Measurements from ENCODE around the gene CBFA2T2.
A peak's percentile ranks its signal among the peaks of the same experiment; 100 is the strongest.
"Not testable (repeated sequence)": the region's sequence is repeated elsewhere in the genome, so short reads cannot be mapped to it uniquely, and the experiment has no call there.

CBFA2T2 gene

DNA sequence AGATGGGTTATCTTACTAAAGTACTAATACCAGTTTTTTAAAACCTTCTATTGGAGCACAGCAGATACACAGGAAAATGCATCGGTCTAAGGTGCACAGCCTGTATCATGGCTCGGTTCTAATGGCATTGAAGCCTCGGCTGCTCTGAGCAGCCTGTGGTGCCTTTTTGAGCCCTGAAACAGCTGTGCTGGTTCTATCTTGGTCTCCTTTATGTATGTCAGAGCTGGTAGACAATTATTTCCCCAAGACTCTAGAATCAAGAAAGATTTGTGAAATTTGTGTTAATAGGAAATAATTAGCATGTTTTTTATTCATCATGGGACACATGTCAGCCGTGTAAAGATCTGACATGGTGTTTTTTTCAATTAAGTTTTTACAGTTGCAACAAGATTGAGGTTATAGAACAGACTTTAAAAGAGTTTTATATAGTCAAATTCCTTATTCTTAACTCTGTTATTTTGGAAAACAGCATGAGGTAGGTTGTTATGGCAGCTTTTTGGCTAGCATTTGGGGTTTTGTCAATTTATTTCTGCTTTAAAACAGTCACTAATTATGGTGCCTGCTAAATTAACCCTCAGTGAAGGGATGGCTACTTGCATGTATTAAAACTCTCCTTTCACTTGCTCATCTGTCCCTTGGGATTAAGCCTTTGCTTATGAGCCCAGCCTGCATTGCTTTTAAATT, 132.0 kb downstream of the CBFA2T2 start:
- no peak overlapping the region for H3K4me3 Mint-ChIP-seq
- H3K9me3 Mint-ChIP-seq, result no peaks in the 10 kb centered on the region
- H3K36me3 Mint-ChIP-seq (ENCODE audit: low read depth), result peaks cover 21% of the 10 kb centered on the region
- no peaks in the 10 kb centered on the region for H3K27me3 Mint-ChIP-seq (ENCODE audit: low read depth)
- H3K4me1 Mint-ChIP-seq (ENCODE audit: low read depth), result peaks cover 6% of the 10 kb centered on the region
- H3K27ac Mint-ChIP-seq, result no peak overlapping the region

DNA sequence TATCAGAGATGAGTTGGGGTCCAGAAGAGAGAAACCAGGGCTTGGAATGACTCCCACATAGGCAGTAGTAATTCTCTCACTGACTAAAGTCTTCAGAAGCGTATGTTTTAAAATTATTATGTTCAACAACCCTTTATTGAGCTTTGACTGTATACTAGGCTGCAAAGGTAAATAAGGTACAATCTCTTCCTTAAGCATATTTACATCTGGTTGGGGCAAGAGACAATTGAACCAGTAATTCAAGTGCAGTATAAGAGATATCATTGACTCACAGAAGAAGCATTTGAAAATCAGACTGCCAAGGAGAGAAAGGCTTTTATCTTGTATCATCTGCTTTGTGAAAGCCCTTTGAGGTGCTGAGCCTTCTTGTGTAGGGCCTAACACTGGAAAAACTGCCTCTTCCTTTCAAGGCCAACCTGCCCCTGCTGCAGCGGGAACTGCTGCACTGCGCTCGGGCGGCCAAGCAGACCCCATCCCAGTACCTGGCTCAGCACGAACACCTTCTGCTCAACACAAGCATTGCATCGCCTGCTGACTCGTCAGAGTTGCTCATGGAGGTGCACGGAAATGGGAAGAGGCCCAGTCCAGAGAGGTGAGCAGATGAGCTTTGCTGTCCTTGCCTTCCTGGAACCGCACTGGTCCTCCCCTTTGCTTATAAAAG, 132.9 kb downstream of the CBFA2T2 start:
- H3K4me1 Mint-ChIP-seq (ENCODE audit: low read depth), result peaks cover 6% of the 10 kb centered on the region
- H3K9me3 Mint-ChIP-seq, result no peaks in the 10 kb centered on the region
- no peak overlapping the region for H3K4me3 Mint-ChIP-seq

DNA sequence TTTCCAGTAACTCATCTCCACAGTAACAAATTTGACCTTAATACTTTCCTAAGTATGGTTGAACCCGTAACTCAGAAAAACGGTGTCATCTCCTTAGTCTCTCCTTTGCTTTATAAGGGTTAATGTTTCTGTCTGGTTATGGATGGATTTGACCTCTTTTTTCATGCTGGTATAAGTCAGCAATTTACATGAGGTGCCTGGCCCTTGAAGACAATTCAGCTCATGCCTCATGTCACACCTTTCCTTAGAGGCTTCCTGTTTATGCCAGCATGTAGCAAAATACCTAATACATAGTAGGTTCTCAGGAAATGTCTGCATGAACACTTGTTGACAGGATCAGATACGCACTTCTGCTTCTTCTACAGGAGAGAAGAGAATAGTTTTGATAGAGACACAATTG, 134.5 kb downstream of the CBFA2T2 start:
- Mint-ChIP-seq H3K36me3 (ENCODE audit: low read depth) (peaks cover 22% of the 10 kb centered on the region), H3K4me1 (ENCODE audit: low read depth) (peaks cover 6% of the 10 kb centered on the region), H3K27me3 (ENCODE audit: low read depth) (no peaks in the 10 kb centered on the region), H3K4me3 (no peak overlapping the region), H3K9me3 (no peaks in the 10 kb centered on the region), H3K27ac (peak overlapping the region; percentile 34)

More for the DNA sequence above, 132.9 kb downstream of the CBFA2T2 start:
- peaks cover 19% of the 10 kb centered on the region for H3K36me3 Mint-ChIP-seq (ENCODE audit: low read depth)
- no peak overlapping the region for H3K27ac Mint-ChIP-seq
- no peaks in the 10 kb centered on the region for H3K27me3 Mint-ChIP-seq (ENCODE audit: low read depth)

DNA sequence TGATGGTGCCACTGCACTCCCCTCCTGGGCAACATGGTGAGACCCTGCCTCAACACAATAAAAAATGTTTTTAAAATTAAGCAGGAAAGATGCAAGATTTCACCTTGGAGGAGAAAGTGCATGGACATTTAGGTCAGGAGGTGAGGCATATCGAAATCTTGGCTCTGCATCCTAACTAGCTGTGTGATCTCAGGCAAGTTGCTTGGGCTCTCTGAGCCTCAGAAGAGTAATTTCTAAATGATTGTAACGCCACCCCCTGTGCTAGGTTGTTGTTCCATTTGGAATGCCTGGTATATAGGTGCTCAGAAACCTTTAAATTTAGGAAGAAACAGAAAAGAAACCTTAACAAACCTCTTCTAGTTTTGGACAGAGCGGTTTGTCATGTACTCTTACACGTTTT, 136.3 kb downstream of the CBFA2T2 start:
- H3K4me3 Mint-ChIP-seq, result no peak overlapping the region
- H3K36me3 Mint-ChIP-seq (ENCODE audit: low read depth), result peaks cover 33% of the 10 kb centered on the region
- H3K4me1 Mint-ChIP-seq (ENCODE audit: low read depth), result peaks cover 6% of the 10 kb centered on the region
- H3K27ac Mint-ChIP-seq, result no peak overlapping the region
- no peaks in the 10 kb centered on the region for H3K9me3 Mint-ChIP-seq
- H3K27me3 Mint-ChIP-seq (ENCODE audit: low read depth), result no peaks in the 10 kb centered on the region

DNA sequence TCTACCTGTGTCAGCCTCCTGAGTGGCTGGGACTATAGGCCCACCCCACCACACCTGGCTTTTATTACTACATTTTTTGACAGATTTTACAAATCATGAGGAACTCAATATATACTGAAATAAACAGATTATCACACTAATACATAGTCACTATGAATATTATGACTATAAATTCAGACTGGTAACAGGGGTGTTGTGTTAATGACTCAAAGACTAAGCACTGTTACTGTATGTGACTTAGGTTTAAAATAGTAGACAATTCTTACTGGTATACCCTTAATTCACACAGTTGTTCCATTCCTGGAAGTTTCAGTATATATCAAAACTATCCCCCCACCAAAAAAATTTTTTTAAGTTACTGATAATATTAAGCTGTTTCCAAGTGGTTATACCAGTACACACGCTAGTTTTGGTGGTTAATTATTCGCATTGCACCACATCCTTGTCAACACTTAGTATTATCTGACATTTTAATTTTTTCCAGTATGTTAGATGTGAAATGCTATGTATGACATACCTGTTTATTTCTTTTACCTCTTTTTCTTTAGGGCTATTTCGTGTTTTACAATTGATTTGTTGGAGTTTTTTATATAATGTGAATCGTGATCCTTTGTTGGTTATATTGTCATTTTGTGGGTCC, 137.8 kb downstream of the CBFA2T2 start:
- Mint-ChIP-seq H3K36me3 (ENCODE audit: low read depth) (peaks cover 34% of the 10 kb centered on the region), H3K27ac (no peak overlapping the region), H3K9me3 (no peaks in the 10 kb centered on the region), H3K4me1 (ENCODE audit: low read depth) (peaks cover 6% of the 10 kb centered on the region), H3K4me3 (no peak overlapping the region), H3K27me3 (ENCODE audit: low read depth) (no peaks in the 10 kb centered on the region)

DNA sequence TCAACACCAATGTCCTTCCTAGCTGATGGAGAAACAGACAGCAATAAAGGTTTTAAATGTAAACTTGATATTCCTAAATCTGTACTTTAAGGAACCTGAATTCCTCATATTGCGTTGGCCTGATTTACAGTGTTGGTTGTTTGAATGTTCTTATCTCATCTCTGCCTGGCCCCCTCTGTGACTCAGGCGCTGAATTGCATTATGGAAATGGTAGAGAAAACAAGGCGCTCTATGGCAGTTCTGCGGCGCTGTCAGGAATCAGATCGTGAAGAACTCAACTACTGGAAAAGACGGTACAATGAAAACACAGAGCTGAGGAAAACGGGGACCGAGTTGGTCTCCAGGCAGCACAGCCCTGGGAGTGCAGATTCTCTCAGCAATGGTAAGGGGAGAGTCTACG, 139.6 kb downstream of the CBFA2T2 start:
- no peak overlapping the region for H3K4me3 Mint-ChIP-seq
- peaks cover 26% of the 10 kb centered on the region for H3K36me3 Mint-ChIP-seq (ENCODE audit: low read depth)
- no peak overlapping the region for H3K27ac Mint-ChIP-seq
- peaks cover 9% of the 10 kb centered on the region for H3K4me1 Mint-ChIP-seq (ENCODE audit: low read depth)
- no peaks in the 10 kb centered on the region for H3K9me3 Mint-ChIP-seq
- no peaks in the 10 kb centered on the region for H3K27me3 Mint-ChIP-seq (ENCODE audit: low read depth)

DNA sequence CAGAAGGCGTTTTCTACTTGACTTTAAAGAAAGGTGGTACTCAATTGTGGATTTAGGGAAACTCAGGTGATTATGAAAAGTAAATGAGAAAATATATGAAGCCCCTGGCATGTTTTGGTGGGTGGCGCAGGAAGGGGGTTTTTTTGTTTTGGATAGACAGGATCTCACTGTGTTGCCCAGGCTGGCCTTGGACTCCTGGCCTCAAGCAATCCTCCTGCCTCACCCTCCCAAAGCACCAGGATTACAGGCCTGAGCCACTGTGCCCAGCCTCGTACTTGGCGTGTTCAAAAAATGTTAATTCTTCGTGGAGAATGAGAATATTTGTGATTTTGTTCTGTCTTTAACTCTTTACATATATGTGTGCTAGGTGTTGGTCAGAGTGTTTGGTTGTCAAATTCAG, 140.1 kb downstream of the CBFA2T2 start:
- no peaks in the 10 kb centered on the region for H3K9me3 Mint-ChIP-seq
- no peak overlapping the region for H3K27ac Mint-ChIP-seq
- H3K27me3 Mint-ChIP-seq (ENCODE audit: low read depth), result no peaks in the 10 kb centered on the region
- peaks cover 6% of the 10 kb centered on the region for H3K4me1 Mint-ChIP-seq (ENCODE audit: low read depth)
- peaks cover 26% of the 10 kb centered on the region for H3K36me3 Mint-ChIP-seq (ENCODE audit: low read depth)
- H3K4me3 Mint-ChIP-seq, result no peak overlapping the region

DNA sequence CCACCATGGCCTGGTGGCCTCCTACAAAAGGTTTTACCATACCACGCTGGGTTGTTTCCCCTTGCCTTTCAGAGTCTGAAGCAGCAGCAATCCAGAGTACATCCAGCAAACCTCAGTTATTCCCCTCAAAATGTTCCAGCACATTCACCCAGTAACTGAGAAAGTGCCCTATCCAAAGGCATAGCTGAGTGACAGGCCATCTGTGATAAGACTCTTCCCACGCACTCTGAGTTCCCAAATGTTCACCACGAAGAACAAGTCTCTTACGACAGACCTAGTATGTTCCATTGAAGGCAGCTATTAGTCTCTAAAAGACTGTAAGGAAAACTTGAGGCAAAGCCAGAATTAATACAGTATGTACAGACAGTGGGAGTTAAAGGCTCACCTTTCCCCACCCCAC, 140.6 kb downstream of the CBFA2T2 start:
- H3K27me3 Mint-ChIP-seq (ENCODE audit: low read depth), result no peaks in the 10 kb centered on the region
- H3K36me3 Mint-ChIP-seq (ENCODE audit: low read depth), result peaks cover 20% of the 10 kb centered on the region
- H3K27ac Mint-ChIP-seq, result no peak overlapping the region
- no peaks in the 10 kb centered on the region for H3K9me3 Mint-ChIP-seq
- H3K4me3 Mint-ChIP-seq, result no peak overlapping the region
- H3K4me1 Mint-ChIP-seq (ENCODE audit: low read depth), result peaks cover 6% of the 10 kb centered on the region

DNA sequence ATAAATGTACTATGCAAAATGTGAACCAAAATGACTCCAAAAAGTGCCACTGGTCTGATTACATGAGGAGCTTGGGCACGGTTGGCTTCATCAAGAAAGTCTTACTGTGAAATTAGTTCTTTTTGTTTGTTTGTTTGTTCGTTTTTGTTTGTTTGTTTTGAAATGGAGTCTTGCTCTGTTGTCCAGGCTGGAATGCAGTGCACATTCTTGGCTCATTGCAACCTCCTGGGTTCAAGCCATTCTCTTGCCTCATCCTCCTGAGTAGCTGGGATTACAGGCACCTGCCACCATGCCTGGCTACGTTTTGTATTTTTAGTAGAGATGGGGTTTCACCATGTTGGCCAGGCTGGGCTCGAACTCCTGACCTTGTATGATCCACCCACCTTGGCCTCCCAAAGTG, 142.0 kb downstream of the CBFA2T2 start:
- not testable (repeated sequence) for H3K4me3 Mint-ChIP-seq; H3K27me3 Mint-ChIP-seq (ENCODE audit: low read depth); H3K4me1 Mint-ChIP-seq (ENCODE audit: low read depth); H3K27ac Mint-ChIP-seq; H3K9me3 Mint-ChIP-seq
- H3K36me3 Mint-ChIP-seq (ENCODE audit: low read depth), result peaks cover 21% of the 10 kb centered on the region

DNA sequence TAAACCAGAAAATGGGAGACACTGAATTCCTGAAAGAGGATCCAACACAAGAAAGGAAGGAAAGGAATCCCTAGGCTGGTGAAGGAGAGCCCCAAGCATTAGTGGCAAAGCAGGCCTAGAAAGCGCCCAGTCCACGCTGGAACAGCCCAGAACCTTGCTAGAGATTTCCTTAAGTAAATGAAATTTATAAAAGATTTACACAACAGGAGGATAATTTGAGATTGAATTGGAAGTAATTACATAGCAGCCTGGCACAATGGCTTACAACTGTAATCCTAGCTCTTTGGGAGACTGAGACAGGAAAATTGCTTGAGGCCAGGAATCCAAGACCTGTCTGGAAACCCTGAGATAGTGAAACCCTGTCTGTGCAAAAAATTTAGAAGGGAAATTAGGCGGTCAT, 145.4 kb downstream of the CBFA2T2 start:
- no peak overlapping the region for H3K4me3 Mint-ChIP-seq
- H3K36me3 Mint-ChIP-seq (ENCODE audit: low read depth), result peaks cover 18% of the 10 kb centered on the region
- H3K4me1 Mint-ChIP-seq (ENCODE audit: low read depth), result peaks cover 6% of the 10 kb centered on the region
- no peak overlapping the region for H3K27ac Mint-ChIP-seq
- H3K9me3 Mint-ChIP-seq, result no peaks in the 10 kb centered on the region
- H3K27me3 Mint-ChIP-seq (ENCODE audit: low read depth), result no peaks in the 10 kb centered on the region

DNA sequence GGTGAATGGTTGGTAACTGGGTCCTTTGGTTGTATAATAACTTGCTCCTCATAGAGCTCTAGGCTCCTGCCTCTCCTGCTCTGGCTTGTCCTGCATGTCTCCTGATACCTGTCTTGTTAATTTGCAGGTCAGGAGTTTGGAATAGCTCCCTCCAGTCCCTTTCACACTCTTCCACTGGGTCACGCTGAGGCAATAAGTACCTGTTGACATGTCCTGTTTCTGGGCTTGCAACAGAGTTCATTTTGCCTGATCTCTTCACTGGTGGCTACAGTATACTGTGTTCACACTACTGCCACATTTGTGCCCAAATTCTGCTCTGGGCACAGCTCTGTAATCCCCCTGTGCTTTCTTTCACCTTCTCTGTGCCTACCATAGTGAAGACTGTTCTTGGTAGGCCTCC, 146.9 kb downstream of the CBFA2T2 start:
- H3K27me3 Mint-ChIP-seq (ENCODE audit: low read depth), result no peaks in the 10 kb centered on the region
- no peak overlapping the region for H3K4me3 Mint-ChIP-seq
- H3K9me3 Mint-ChIP-seq, result no peaks in the 10 kb centered on the region
- no peak overlapping the region for H3K27ac Mint-ChIP-seq
- peaks cover 18% of the 10 kb centered on the region for H3K36me3 Mint-ChIP-seq (ENCODE audit: low read depth)
- peaks cover 6% of the 10 kb centered on the region for H3K4me1 Mint-ChIP-seq (ENCODE audit: low read depth)

DNA sequence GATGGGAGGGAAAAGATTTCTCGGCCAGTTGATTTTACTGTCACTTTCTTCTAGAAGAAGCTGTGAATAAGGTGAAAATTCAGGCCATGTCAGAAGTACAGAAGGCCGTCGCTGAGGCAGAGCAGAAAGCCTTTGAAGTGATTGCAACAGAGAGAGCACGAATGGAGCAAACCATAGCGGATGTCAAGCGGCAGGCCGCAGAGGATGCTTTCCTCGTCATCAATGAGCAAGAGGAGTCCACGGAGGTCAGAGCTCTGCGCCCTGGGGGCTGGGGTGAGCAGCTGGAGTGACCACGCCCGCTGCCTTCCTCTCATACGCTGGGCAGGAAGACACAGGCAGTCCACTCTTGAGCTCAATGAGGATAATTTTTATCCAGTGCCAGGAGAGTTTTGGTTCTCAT, 150.4 kb downstream of the CBFA2T2 start:
- no peaks in the 10 kb centered on the region for H3K9me3 Mint-ChIP-seq
- no peaks in the 10 kb centered on the region for H3K4me1 Mint-ChIP-seq (ENCODE audit: low read depth)
- no peaks in the 10 kb centered on the region for H3K27me3 Mint-ChIP-seq (ENCODE audit: low read depth)
- no peak overlapping the region for H3K4me3 Mint-ChIP-seq
- H3K36me3 Mint-ChIP-seq (ENCODE audit: low read depth), result peaks cover 25% of the 10 kb centered on the region
- H3K27ac Mint-ChIP-seq, result no peak overlapping the region

DNA sequence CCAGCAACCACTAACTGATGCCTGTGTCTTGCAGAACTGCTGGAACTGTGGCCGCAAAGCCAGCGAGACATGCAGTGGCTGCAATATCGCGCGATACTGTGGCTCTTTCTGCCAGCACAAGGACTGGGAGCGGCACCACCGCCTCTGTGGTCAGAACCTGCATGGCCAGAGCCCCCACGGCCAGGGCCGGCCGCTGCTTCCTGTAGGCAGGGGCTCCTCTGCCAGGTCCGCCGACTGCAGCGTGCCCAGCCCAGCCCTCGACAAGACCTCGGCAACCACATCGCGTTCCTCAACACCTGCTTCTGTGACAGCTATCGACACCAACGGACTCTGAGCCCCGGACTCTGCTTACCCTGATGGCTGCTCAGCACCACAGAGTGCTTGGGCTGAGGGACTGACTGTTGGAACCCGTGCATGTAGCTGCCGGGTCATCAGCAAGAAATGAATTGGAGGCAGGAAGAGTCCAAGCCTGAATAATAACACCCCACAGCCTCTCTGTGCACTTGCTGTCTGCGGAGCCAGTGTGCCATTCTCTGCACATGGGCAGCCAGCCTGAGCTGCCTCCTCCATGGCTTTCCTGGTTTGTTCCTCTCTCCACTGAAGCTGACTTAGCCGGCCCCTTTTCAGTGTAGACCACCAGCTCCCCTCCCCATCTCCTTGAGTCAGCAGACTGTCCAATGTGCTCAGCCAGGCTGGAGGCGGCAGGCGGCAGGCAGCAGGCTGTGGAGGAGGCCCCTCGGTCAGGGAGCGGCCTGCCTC, 154.6 kb downstream of the CBFA2T2 start:
- Mint-ChIP-seq H3K9me3 (no peaks in the 10 kb centered on the region), H3K36me3 (ENCODE audit: low read depth) (peaks cover 25% of the 10 kb centered on the region), H3K4me3 (no peak overlapping the region), H3K4me1 (ENCODE audit: low read depth) (peaks cover 8% of the 10 kb centered on the region), H3K27me3 (ENCODE audit: low read depth) (no peaks in the 10 kb centered on the region), H3K27ac (peak overlapping the region; percentile 36)

DNA sequence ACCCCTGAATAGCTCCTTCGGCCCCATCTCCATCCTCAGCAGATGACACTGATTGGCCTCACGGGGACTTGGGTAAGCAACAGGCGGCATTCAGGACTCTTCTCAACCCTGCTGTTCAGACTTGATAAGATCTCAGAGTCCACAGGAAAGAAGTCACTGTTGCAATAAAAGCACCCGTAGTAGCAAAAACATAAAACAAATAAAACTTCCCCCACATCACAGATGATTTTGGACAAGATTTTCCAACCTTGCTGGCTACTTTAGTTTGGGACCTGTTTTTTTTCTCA, 155.1 kb downstream of the CBFA2T2 start:
- H3K36me3 Mint-ChIP-seq (ENCODE audit: low read depth), result peaks cover 23% of the 10 kb centered on the region
- no peak overlapping the region for H3K27ac Mint-ChIP-seq
- H3K27me3 Mint-ChIP-seq (ENCODE audit: low read depth), result no peaks in the 10 kb centered on the region
- no peaks in the 10 kb centered on the region for H3K9me3 Mint-ChIP-seq
- no peak overlapping the region for H3K4me3 Mint-ChIP-seq
- peaks cover 8% of the 10 kb centered on the region for H3K4me1 Mint-ChIP-seq (ENCODE audit: low read depth)

DNA sequence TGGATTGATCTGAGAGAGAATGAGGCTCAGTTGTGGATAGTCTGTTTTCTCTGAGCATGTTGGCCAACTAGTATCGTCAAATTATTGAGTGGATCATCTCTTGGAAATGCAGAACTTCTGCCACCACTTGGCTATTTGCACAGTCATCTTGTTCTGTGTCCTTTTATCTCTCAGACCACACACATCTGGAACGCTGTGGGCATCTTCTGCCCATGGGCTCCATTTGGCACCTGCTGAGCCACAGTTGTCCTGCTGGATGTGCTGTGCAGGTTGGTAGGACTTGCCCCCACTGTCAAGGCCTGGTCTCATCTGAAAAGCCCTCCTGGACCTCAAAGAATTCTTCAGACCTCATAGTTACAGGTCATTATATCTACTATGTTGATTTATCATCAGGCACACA, 155.5 kb downstream of the CBFA2T2 start:
- Mint-ChIP-seq H3K27ac (no peak overlapping the region), H3K27me3 (ENCODE audit: low read depth) (no peaks in the 10 kb centered on the region), H3K4me3 (no peak overlapping the region), H3K4me1 (ENCODE audit: low read depth) (peaks cover 8% of the 10 kb centered on the region), H3K9me3 (no peaks in the 10 kb centered on the region), H3K36me3 (ENCODE audit: low read depth) (peaks cover 20% of the 10 kb centered on the region)

All from T-helper 1 cell treated with Interleukin-12 subunit alpha and Interleukin-12 subunit beta and Interleukin-4 antibody, amounts not matched to agents 30 μg/mL and 1 μg/mL, for 36 hours (primary cell).